Measurements from ENCODE around the gene ADGRG2. TPM values are rescaled to one million over a fixed set of nuclear protein-coding genes. Genes with fewer than 3 reads are reported as not detected.

ADGRG2 gene
- total and polyA plus RNA-seq, 7 donors: 0.06 to 0.48 (median 0.21) TPM; not detected in 1

- no peak for DNase-seq
- Histone ChIP-seq H3K9me3 (no peaks in the 10 kb centered on the region), H3K4me3 (no peak overlapping the region), H3K27ac (no peak overlapping the region), H3K36me3 (ENCODE audit: insufficient read depth in 1 of 2, low read depth in 1 of 2) (no peaks in the 10 kb centered on the region), H3K27me3 (ENCODE audit: insufficient read depth in 3 of 3, low read length in 2 of 3) (no peaks in the 10 kb centered on the region), H3K4me1 (no peaks in the 10 kb centered on the region)
- WGBS, 3 donors: 47 to 84% (median 84%) methylated on average over 4 of the region's 4 CpGs
- no peak for TF ChIP-seq CTCF (IDR thresholded peaks at IDR 0.05)
- no peak for ATAC-seq
- intact Hi-C loops (cut with DNase I): no loop called here
Observed at GRCh38 chrX:18997916-18998315, 124.4 kb downstream of the ADGRG2 start.

DNA sequence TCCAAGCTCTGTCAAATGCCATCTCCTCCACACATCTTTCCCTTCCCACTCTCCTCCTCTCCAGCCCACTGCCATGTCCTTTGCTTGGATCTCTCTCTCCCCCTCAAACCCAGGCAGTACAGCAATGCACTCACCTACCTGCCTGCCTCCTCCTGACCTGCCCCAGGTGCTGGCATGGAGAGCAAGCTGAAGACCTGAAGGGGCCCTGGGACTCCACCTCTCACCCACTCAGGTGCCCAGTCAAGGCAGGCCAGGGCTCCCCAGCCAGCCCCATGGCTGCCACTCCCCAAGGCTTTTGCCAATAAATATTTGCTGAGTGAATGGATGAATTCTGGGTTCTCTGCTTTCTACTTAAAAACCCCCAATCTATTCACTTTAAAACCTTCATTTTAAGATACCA lies 125.7 kb downstream of the ADGRG2 start:
- Histone ChIP-seq H3K4me3 (no peak overlapping the region), H3K9me3 (no peaks in the 10 kb centered on the region), H3K27ac (no peak overlapping the region), H3K4me1 (no peaks in the 10 kb centered on the region), H3K27me3 (ENCODE audit: insufficient read depth in 3 of 3, low read length in 2 of 3) (no peaks in the 10 kb centered on the region), H3K36me3 (ENCODE audit: insufficient read depth in 1 of 2, low read depth in 1 of 2) (no peaks in the 10 kb centered on the region)
- TF ChIP-seq CTCF (IDR thresholded peaks at IDR 0.05): no peak
- ATAC-seq: no peak
- intact Hi-C loops (cut with DNase I): no loop called here
- no peak for DNase-seq

- no peak for TF ChIP-seq CTCF (IDR thresholded peaks at IDR 0.05)
- Histone ChIP-seq H3K27me3 (ENCODE audit: insufficient read depth in 3 of 3, low read length in 2 of 3) (no peaks in the 10 kb centered on the region), H3K9me3 (no peaks in the 10 kb centered on the region), H3K36me3 (ENCODE audit: insufficient read depth in 1 of 2, low read depth in 1 of 2) (no peaks in the 10 kb centered on the region), H3K27ac (no peak overlapping the region), H3K4me1 (no peaks in the 10 kb centered on the region), H3K4me3 (no peak overlapping the region)
- WGBS, 3 donors: 62 to 73% (median 68%) methylated on average over 3 of the region's 3 CpGs
- intact Hi-C loops (cut with DNase I): no loop called here
- ATAC-seq (no peak), DNase-seq (no peak)
Observed at GRCh38 chrX:18995221-18995620, 127.0 kb downstream of the ADGRG2 start.

DNA sequence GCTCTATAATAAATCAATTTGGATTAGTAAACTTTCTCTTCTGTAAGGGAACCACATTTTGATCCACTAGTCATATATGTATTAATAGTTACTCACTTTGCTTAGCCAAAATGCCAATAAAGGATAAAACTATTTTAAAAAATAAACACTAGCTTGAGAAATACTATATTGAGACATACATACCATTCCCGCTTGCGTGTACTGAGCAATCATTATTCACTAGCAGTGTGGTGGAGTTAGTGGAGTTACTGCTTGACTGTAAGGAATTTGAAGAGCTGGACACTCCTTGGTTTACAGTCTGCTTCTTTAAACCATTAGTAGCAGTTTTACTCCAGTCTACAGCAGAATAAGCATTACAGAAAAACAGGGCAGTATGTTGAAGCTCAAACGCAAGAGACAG lies 127.6 kb downstream of the ADGRG2 start:
- Histone ChIP-seq H3K4me1 (no peaks in the 10 kb centered on the region), H3K27ac (no peak overlapping the region), H3K9me3 (no peaks in the 10 kb centered on the region), H3K4me3 (no peak overlapping the region), H3K36me3 (ENCODE audit: insufficient read depth in 1 of 2, low read depth in 1 of 2) (no peaks in the 10 kb centered on the region), H3K27me3 (ENCODE audit: insufficient read depth in 3 of 3, low read length in 2 of 3) (no peaks in the 10 kb centered on the region)
- no peak for TF ChIP-seq CTCF (IDR thresholded peaks at IDR 0.05)
- no peak for ATAC-seq
- no peak for DNase-seq
- intact Hi-C loops (cut with DNase I): no loop called here
- WGBS, 3 donors: 84 to 98% (median 87%) methylated on average over 3 of the region's 3 CpGs

- WGBS, 3 donors: 64 to 86% (median 78%) methylated on average over 7 of the region's 7 CpGs
- intact Hi-C loops (cut with DNase I): no loop called here
- no peaks in the 10 kb centered on the region for H3K9me3 ChIP-seq
- no peak overlapping the region for H3K4me3 ChIP-seq
- TF ChIP-seq CTCF (IDR thresholded peaks at IDR 0.05): no peak
- no peaks in the 10 kb centered on the region for H3K36me3 ChIP-seq (ENCODE audit: insufficient read depth in 1 of 2, low read depth in 1 of 2)
- no peak for DNase-seq
- H3K27ac ChIP-seq: no peak overlapping the region
- H3K4me1 ChIP-seq: no peaks in the 10 kb centered on the region
- no peak for ATAC-seq
- no peaks in the 10 kb centered on the region for H3K27me3 ChIP-seq (ENCODE audit: insufficient read depth in 3 of 3, low read length in 2 of 3)
Observed at GRCh38 chrX:18992829-18993228, 129.4 kb downstream of the ADGRG2 start.

All from psoas muscle (tissue), 8 donors.